Calu3 (cell line): ENCODE results near the gene CCDC174. TPM values are rescaled to one million over a fixed set of nuclear protein-coding genes. Genes with fewer than 3 reads are reported as not detected.

ENCODE experiments used
- BruUV-seq: library from RNA; stranded (reverse); fragments of 400-500 nt; replicated peaks from 2 replicates; lab custom pipeline; 2021; lab: Mats Ljungman, UMichigan
- CTCF ChIA-PET: fragments of 300-600 bp; sonication (Branson Sonifier 250); formaldehyde crosslinking; loops from one replicate; lab custom pipeline; 2022; ENCODE audit warnings: antibody characterized with exemption; lab: Charles Lee
- DNase-seq: peaks from one replicate; pipeline ENCODE4 v3.0.0; 2022
- H3K27ac Mint-ChIP-seq: one replicate; pipeline ENCODE4 v1.8.0; 2022; ENCODE audit warnings: mixed read lengths; ENCODE audit not compliant: unreplicated experiment
- H3K27me3 Mint-ChIP-seq: one replicate; pipeline ENCODE4 v1.8.0; 2022; ENCODE audit warnings: mixed read lengths; ENCODE audit not compliant: unreplicated experiment
- H3K36me3 Mint-ChIP-seq: one replicate; pipeline ENCODE4 v1.8.0; 2022; ENCODE audit warnings: mild to moderate bottlenecking, moderate library complexity, mixed read lengths; ENCODE audit not compliant: insufficient read depth, unreplicated experiment
- H3K4me1 Mint-ChIP-seq: one replicate; pipeline ENCODE4 v1.8.0; 2022; ENCODE audit warnings: mild to moderate bottlenecking, low read depth, mixed read lengths; ENCODE audit not compliant: unreplicated experiment
- H3K4me3 Mint-ChIP-seq: one replicate; pipeline ENCODE4 v1.8.0; 2022; ENCODE audit warnings: mild to moderate bottlenecking, low read depth, moderate library complexity, mixed read lengths; ENCODE audit not compliant: unreplicated experiment
- H3K9me3 Mint-ChIP-seq: one replicate; pipeline ENCODE4 v1.8.0; 2022; ENCODE audit warnings: low read depth, mixed read lengths; ENCODE audit not compliant: unreplicated experiment
- CTCF ChIP-seq: fragments of 200-600 bp; IDR thresholded peaks from one replicate; pipeline ENCODE4 v1.8.0; 2022; ENCODE audit warnings: antibody characterized with exemption; ENCODE audit not compliant: unreplicated experiment
- intact Hi-C: fragments of 100-400 bp; cut with micrococcal nuclease; formaldehyde crosslinking; loops from one replicate; pipeline ENCODE4 v1.10.0; 2022; ENCODE audit not compliant: unreplicated experiment
- total RNA-seq: library from RNA; stranded (reverse); gene quantifications from 2 replicates; pipeline ENCODE4 v1.2.3, GENCODE V29; 2022

CCDC174 gene
- total RNA-seq, 1 experiment from 2014 or later, result 17.9 TPM

GRCh38 chr3:14631101-14631497 lies 20.5 kb upstream of the CCDC174 start:
- intact Hi-C loops, result no loop called here

GRCh38 chr3:14631687-14632441 lies 19.7 kb upstream of the CCDC174 start:
- DNase-seq, result no peak
- no peaks in the 10 kb centered on the region for H3K36me3 Mint-ChIP-seq
- no TSS peak for BruUV-seq
- CTCF ChIA-PET, result interaction anchor here (1.0 to 1.2 kb wide), 2 partner anchors 19 to 282 kb away, joined by 3 to 6 read pairs; no protein-coding TSS in a partner anchor
- no peak overlapping the region for H3K4me3 Mint-ChIP-seq
- H3K27ac Mint-ChIP-seq, result no peak overlapping the region
- peaks cover 45% of the 10 kb centered on the region for H3K27me3 Mint-ChIP-seq
- no peak for TF ChIP-seq CTCF
- no peaks in the 10 kb centered on the region for H3K4me1 Mint-ChIP-seq
- intact Hi-C loops, result no loop called here
- H3K9me3 Mint-ChIP-seq, result no peaks in the 10 kb centered on the region

More at GRCh38 chr3:14631101-14631497, 20.5 kb upstream of the CCDC174 start:
- Mint-ChIP-seq H3K36me3 (no peaks in the 10 kb centered on the region), H3K9me3 (no peaks in the 10 kb centered on the region), H3K27ac (no peak overlapping the region), H3K4me3 (no peak overlapping the region), H3K4me1 (no peaks in the 10 kb centered on the region), H3K27me3 (peaks cover 40% of the 10 kb centered on the region)
- TF ChIP-seq CTCF, result no peak
- no peak for DNase-seq
- BruUV-seq, result no TSS peak
- CTCF ChIA-PET, result interaction anchor here (1.0 to 1.2 kb wide), 2 partner anchors 20 to 283 kb away, joined by 3 to 6 read pairs; no protein-coding TSS in a partner anchor

GRCh38 chr3:14632442-14632930 lies 19.1 kb upstream of the CCDC174 start:
- no peak overlapping the region for H3K4me3 Mint-ChIP-seq
- H3K9me3 Mint-ChIP-seq, result no peaks in the 10 kb centered on the region
- TF ChIP-seq CTCF, result no peak
- no TSS peak for BruUV-seq
- CTCF ChIA-PET, result interaction anchor here (1.2 kb wide), 1 partner anchor 19 kb away, joined by 6 read pairs; no protein-coding TSS in a partner anchor
- H3K4me1 Mint-ChIP-seq, result no peaks in the 10 kb centered on the region
- peaks cover 45% of the 10 kb centered on the region for H3K27me3 Mint-ChIP-seq
- intact Hi-C loops, result no loop called here
- no peak for DNase-seq
- no peak overlapping the region for H3K27ac Mint-ChIP-seq
- no peaks in the 10 kb centered on the region for H3K36me3 Mint-ChIP-seq

- Mint-ChIP-seq H3K27ac (no peak overlapping the region), H3K9me3 (no peaks in the 10 kb centered on the region), H3K4me1 (no peaks in the 10 kb centered on the region), H3K27me3 (peaks cover 45% of the 10 kb centered on the region), H3K36me3 (no peaks in the 10 kb centered on the region), H3K4me3 (no peak overlapping the region)
- CTCF ChIA-PET, result no interaction called here
- intact Hi-C loops, result no loop called here
- BruUV-seq, result no TSS peak
- no peak for DNase-seq
- TF ChIP-seq CTCF, result no peak
Observed at GRCh38 chr3:14633417-14633816, 18.1 kb upstream of the CCDC174 start.
